HL-60 (cell line): Measurements from ENCODE around the gene DDR1.
A peak's percentile ranks its signal among the peaks of the same experiment; 100 is the strongest.

Experiments
- DNase-seq, 2 experiments: peaks; one replicate each; pipeline ENCODE4 v3.0.0-alpha.2; 2010 to 2020; ENCODE audit warnings: low read depth in 1 of 2, low spot score in 1 of 2
- H3K27ac ChIP-seq: fragments of 250-450 bp; sonication (Bioruptor Pico); replicated peaks from 2 replicates; pipeline ENCODE4 v1.5.1; 2020; ENCODE audit warnings: mild to moderate bottlenecking, moderate library complexity
- H3K27me3 ChIP-seq: fragments of 250-450 bp; sonication (Bioruptor Pico); 2 replicates; pipeline ENCODE4 v1.5.1; 2021; ENCODE audit warnings: mild to moderate bottlenecking, moderate library complexity; ENCODE audit not compliant: insufficient read depth, poor library complexity, severe bottlenecking
- H3K4me3 ChIP-seq: replicated peaks from 2 replicates; pipeline ENCODE4 v1.5.1; 2011; ENCODE audit warnings: mild to moderate bottlenecking, control low read depth, low read length; ENCODE audit not compliant: insufficient read depth
- GABPA ChIP-seq: IDR thresholded peaks from 2 replicates; pipeline ENCODE4 v1.6.1; 2012; ENCODE audit warnings: low read depth
- POLR2AphosphoS5 ChIP-seq: IDR thresholded peaks from 2 replicates; pipeline ENCODE4 v1.6.1; 2012; ENCODE audit warnings: low read depth
- REST ChIP-seq: IDR thresholded peaks from 2 replicates; pipeline ENCODE4 v1.6.1; 2012; ENCODE audit warnings: low read depth; ENCODE audit not compliant: insufficient replicate concordance
- SPI1 ChIP-seq: IDR thresholded peaks from 2 replicates; pipeline ENCODE4 v1.6.1; 2012; ENCODE audit warnings: low read depth, mild to moderate bottlenecking, borderline replicate concordance
- TF ChIP-seq, protein P1 (sequence below): IDR thresholded peaks from one replicate; pipeline ENCODE4 v1.5.1; 2011; ENCODE audit warnings: low read length, control low read depth, inconsistent platforms; ENCODE audit not compliant: insufficient read depth

Gene DDR1

DNA sequence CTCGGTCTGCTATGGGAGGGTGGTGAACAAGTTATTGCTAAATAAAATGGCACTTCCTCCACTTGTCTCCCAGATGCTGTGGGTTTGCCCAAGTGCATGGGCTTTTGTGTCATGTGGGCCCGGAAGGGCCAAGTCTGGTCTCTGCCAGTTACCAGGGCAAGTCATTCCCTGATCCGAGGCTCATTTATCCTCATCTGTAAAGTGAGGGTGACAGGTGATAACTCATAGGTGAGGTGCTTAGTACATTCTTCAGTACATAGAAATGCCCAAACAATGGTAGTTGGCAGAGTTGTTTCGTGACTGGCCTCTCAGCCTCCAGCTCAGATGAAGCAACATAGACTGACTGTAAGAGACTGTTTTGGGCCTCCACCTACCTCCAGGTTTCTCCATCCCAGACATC lies 54.4 kb downstream of the DDR1 start:
- peaks cover 12% of the 10 kb centered on the region for H3K27me3 ChIP-seq
- no peak for TF ChIP-seq GABPA
- peak; percentile 47; the same call in 1 of the 2 replicates for TF ChIP-seq SPI1

DNA sequence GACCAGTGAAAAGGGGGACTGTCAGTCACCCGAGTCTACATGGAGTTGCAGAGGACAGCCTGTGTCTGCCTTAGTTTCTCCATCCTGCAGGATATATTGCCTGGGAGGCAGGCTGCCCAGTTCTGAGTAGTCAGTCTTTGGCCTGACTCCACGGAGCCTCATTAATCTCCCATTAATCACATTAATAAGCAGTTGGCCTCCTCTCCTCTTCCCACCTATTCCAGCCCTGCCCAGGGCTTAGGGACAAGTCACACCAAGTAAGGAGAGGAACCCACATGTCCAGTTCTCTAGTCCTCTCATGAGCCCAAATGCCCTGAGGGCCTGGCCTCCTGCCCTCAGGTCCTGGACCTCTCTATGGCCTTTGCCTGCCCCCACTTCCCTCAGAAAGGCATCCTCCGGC lies 55.2 kb downstream of the DDR1 start:
- Histone ChIP-seq H3K4me3 (no peak overlapping the region), H3K27ac (no peak overlapping the region), H3K27me3 (peaks cover 18% of the 10 kb centered on the region)
- TF ChIP-seq SPI1 (no peak), GABPA (no peak), POLR2AphosphoS5 (no peak)
- TF ChIP-seq, protein P1, sequence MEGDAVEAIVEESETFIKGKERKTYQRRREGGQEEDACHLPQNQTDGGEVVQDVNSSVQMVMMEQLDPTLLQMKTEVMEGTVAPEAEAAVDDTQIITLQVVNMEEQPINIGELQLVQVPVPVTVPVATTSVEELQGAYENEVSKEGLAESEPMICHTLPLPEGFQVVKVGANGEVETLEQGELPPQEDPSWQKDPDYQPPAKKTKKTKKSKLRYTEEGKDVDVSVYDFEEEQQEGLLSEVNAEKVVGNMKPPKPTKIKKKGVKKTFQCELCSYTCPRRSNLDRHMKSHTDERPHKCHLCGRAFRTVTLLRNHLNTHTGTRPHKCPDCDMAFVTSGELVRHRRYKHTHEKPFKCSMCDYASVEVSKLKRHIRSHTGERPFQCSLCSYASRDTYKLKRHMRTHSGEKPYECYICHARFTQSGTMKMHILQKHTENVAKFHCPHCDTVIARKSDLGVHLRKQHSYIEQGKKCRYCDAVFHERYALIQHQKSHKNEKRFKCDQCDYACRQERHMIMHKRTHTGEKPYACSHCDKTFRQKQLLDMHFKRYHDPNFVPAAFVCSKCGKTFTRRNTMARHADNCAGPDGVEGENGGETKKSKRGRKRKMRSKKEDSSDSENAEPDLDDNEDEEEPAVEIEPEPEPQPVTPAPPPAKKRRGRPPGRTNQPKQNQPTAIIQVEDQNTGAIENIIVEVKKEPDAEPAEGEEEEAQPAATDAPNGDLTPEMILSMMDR = no peak
- DNase-seq = no peak

More for the DNA sequence above, 54.4 kb downstream of the DDR1 start:
- Histone ChIP-seq H3K27ac (no peak overlapping the region), H3K4me3 (no peak overlapping the region)
- DNase-seq = peak in 1 of 2 experiments; percentile 13

GRCh38 chr6:30940361-30940986 lies 56.2 kb downstream of the DDR1 start, which contains the start of gene MUCL3:
Gene MUCL3 (plus strand): TSS chr6:30940973. CDS start chr6:30941000, 27 bp downstream.
- TF ChIP-seq SPI1 (no peak), GABPA (no peak), POLR2AphosphoS5 (no peak), REST (no peak)
- TF ChIP-seq, protein P1 = no peak
- Histone ChIP-seq H3K4me3 (no peak within 1 kb of the TSS), H3K27me3 (peaks cover 19% of the 10 kb centered on the region), H3K27ac (no peak within 1 kb of the TSS)
- DNase-seq = no peak

GRCh38 chr6:30942338-30943060 lies 58.2 kb downstream of the DDR1 start:
- Histone ChIP-seq H3K27ac (no peak overlapping the region), H3K4me3 (no peak overlapping the region), H3K27me3 (peaks cover 27% of the 10 kb centered on the region)
- DNase-seq = peak in 1 of 2 experiments; percentile 12
- TF ChIP-seq SPI1 (no peak), REST (no peak), GABPA (no peak), POLR2AphosphoS5 (no peak)
- TF ChIP-seq, protein P1 = no peak
